GM19324 (cell line): ENCODE results near the gene TRMT61A.

Source experiments
- ATAC-seq: cut with Tn5 transposase; IDR thresholded peaks from one replicate; pipeline ENCODE4 v1.9.1; 2021; ENCODE audit warnings: mild to moderate bottlenecking, moderate library complexity; ENCODE audit not compliant: unreplicated experiment, low FRiP score

TRMT61A gene

GRCh38 chr14:103561381-103562178, 32.6 kb downstream of the TRMT61A start:
- ATAC-seq: no peak

GRCh38 chr14:103562179-103562428, 33.1 kb downstream of the TRMT61A start:
- peak; percentile 25 for ATAC-seq

- peak; percentile 86 for ATAC-seq
These were observed 33.6 kb downstream of the TRMT61A start, which contains the start of the genes BAG5 and COA8 for GRCh38 chr14:103562429-103563225. Gene BAG5, minus strand, starts transcription at chr14:103562657. Its CDS starts 1,493 bp downstream, at chr14:103561164. Gene COA8, plus strand, starts transcription at chr14:103562960. Its CDS starts 42 bp downstream, at chr14:103563002.

GRCh38 chr14:103563226-103563620, 34.2 kb downstream of the TRMT61A start:
- ATAC-seq: no peak

GRCh38 chr14:103563844-103564505, 35.0 kb downstream of the TRMT61A start:
- no peak for ATAC-seq

GRCh38 chr14:103568952-103569351, 40.0 kb downstream of the TRMT61A start:
- ATAC-seq: no peak

- ATAC-seq: no peak
These were observed 40.4 kb downstream of the TRMT61A start for GRCh38 chr14:103569408-103569807.

GRCh38 chr14:103574104-103574503, 45.1 kb downstream of the TRMT61A start:
- ATAC-seq: no peak

- no peak for ATAC-seq
These were observed 45.8 kb downstream of the TRMT61A start for GRCh38 chr14:103574707-103575285.

- no peak for ATAC-seq
These were observed 47.5 kb downstream of the TRMT61A start for GRCh38 chr14:103576371-103577024.

- no peak for ATAC-seq
These were observed 49.5 kb downstream of the TRMT61A start for GRCh38 chr14:103578401-103579075.

GRCh38 chr14:103581206-103581605, 52.2 kb downstream of the TRMT61A start:
- ATAC-seq: no peak

GRCh38 chr14:103581954-103582703, 53.1 kb downstream of the TRMT61A start:
- ATAC-seq: no peak

GRCh38 chr14:103584326-103584915, 55.4 kb downstream of the TRMT61A start:
- no peak for ATAC-seq
